RWPE2 (cell line): ENCODE data around the gene IL15.

Experiments
- ATAC-seq: fragments of 200-7000 bp; cut with Tn5 transposase; 3 replicates; pipeline ENCODE4 v1.9.1; 2021; ENCODE audit warnings: low read depth
- DNase-seq: peaks from one replicate; pipeline ENCODE4 v3.0.0-alpha.2; 2020; ENCODE audit warnings: low spot score
- H3K27ac ChIP-seq: fragments of 450-650 bp; 2 replicates; pipeline ENCODE4 v1.5.1; 2017; ENCODE audit warnings: mild to moderate bottlenecking; ENCODE audit not compliant: poor library complexity, severe bottlenecking
- H3K27me3 ChIP-seq: fragments of 250-450 bp; sonication (Bioruptor Pico); 2 replicates; pipeline ENCODE4 v1.5.1; 2021; ENCODE audit warnings: mild to moderate bottlenecking, moderate library complexity; ENCODE audit not compliant: insufficient read depth, poor library complexity, severe bottlenecking
- H3K36me3 ChIP-seq: fragments of 250-450 bp; sonication (Bioruptor Pico); 2 replicates; pipeline ENCODE4 v1.5.1; 2020; ENCODE audit warnings: low read depth, mild to moderate bottlenecking, moderate library complexity
- H3K4me1 ChIP-seq: fragments of 250-450 bp; sonication (Bioruptor Pico); 2 replicates; pipeline ENCODE4 v1.5.1; 2021; ENCODE audit warnings: mild to moderate bottlenecking, moderate library complexity; ENCODE audit not compliant: insufficient read depth, poor library complexity, severe bottlenecking
- H3K4me3 ChIP-seq: fragments of 250-450 bp; sonication (Bioruptor Pico); 2 replicates; pipeline ENCODE4 v1.5.1; 2021; ENCODE audit warnings: mild to moderate bottlenecking, moderate library complexity; ENCODE audit not compliant: severe bottlenecking
- H3K9me3 ChIP-seq: fragments of 250-450 bp; sonication (Bioruptor Pico); 2 replicates; pipeline ENCODE4 v1.5.1; 2021; ENCODE audit warnings: mild to moderate bottlenecking, moderate library complexity; ENCODE audit not compliant: severe bottlenecking
- TF ChIP-seq, protein P1 (sequence below): fragments of 450-650 bp; IDR thresholded peaks from one replicate; pipeline ENCODE4 v1.5.1; 2017; ENCODE audit warnings: mild to moderate bottlenecking, moderate library complexity; ENCODE audit not compliant: poor library complexity, severe bottlenecking

The IL15 gene

DNA sequence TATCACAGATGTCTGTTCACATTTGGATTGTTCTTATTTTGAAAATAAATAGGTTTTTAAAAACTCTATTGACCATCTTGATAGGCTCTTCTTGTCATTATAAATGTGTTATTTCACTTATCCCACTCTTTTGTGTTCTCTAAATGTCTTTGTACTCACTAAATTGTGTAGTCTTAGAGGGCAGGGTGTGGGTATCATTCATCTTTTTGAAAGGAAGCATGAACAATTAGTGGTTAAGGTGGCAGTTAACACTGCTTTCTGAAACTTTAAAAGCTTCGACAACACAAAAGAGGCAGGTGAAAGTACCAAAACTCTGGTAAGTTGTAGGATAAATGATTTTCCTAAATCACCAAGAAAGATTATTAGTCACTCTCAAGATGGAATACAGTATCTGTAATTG, 83.2 kb downstream of the IL15 start:
- Histone ChIP-seq H3K4me1 (no peaks in the 10 kb centered on the region), H3K36me3 (no peaks in the 10 kb centered on the region), H3K27ac (no peak overlapping the region), H3K27me3 (no peaks in the 10 kb centered on the region), H3K4me3 (no peak overlapping the region), H3K9me3 (no peaks in the 10 kb centered on the region)
- DNase-seq (no peak), ATAC-seq (no peak)
- TF ChIP-seq, protein P1, sequence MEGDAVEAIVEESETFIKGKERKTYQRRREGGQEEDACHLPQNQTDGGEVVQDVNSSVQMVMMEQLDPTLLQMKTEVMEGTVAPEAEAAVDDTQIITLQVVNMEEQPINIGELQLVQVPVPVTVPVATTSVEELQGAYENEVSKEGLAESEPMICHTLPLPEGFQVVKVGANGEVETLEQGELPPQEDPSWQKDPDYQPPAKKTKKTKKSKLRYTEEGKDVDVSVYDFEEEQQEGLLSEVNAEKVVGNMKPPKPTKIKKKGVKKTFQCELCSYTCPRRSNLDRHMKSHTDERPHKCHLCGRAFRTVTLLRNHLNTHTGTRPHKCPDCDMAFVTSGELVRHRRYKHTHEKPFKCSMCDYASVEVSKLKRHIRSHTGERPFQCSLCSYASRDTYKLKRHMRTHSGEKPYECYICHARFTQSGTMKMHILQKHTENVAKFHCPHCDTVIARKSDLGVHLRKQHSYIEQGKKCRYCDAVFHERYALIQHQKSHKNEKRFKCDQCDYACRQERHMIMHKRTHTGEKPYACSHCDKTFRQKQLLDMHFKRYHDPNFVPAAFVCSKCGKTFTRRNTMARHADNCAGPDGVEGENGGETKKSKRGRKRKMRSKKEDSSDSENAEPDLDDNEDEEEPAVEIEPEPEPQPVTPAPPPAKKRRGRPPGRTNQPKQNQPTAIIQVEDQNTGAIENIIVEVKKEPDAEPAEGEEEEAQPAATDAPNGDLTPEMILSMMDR = no peak

DNA sequence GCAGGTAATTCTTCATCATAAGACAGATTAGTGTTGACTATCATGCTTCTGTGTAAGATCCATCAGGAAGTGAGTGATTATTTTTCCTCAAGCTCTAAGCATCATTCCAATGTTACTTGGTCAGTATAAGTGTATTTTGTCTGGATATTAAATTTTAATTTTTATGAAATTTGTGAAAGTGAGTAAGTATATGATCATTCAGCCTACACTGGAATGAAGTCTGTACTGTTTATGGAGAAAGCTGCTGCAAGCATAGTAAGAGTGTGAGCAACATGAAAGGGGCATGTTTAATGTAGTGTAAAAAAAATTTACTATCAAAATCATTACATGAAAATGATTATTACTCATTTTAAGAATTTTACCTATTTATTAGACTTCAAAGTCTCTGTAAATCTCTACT, 84.8 kb downstream of the IL15 start:
- DNase-seq (no peak), ATAC-seq (no peak)
- Histone ChIP-seq H3K27ac (no peak overlapping the region), H3K36me3 (no peaks in the 10 kb centered on the region), H3K4me1 (no peaks in the 10 kb centered on the region), H3K4me3 (no peak overlapping the region), H3K27me3 (no peaks in the 10 kb centered on the region), H3K9me3 (no peaks in the 10 kb centered on the region)
- TF ChIP-seq, protein P1 = no peak

DNA sequence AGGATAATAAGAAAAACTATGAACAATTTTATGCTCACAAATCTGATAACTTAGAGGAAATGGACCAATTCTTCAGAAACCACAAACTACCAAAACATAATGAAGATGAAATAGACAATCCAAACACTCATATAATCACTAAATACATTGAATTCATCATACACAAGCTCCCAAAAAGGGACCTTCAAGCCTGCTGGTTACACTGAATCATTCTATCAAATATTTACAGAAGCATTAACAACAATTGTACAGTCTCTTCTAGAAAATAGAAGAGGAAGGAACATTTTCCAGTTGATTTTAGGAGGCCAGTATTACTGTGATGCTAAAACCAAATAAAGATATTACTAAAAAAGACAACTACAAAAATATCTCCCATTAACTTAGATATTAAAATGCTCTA, 88.3 kb downstream of the IL15 start:
- H3K4me1 ChIP-seq = no peaks in the 10 kb centered on the region
- H3K27me3 ChIP-seq = no peaks in the 10 kb centered on the region
- H3K4me3 ChIP-seq = no peak overlapping the region
- H3K36me3 ChIP-seq = no peaks in the 10 kb centered on the region
- ATAC-seq (no peak), DNase-seq (no peak)
- TF ChIP-seq, protein P1 = no peak
- H3K27ac ChIP-seq = no peak overlapping the region
- H3K9me3 ChIP-seq = no peaks in the 10 kb centered on the region

DNA sequence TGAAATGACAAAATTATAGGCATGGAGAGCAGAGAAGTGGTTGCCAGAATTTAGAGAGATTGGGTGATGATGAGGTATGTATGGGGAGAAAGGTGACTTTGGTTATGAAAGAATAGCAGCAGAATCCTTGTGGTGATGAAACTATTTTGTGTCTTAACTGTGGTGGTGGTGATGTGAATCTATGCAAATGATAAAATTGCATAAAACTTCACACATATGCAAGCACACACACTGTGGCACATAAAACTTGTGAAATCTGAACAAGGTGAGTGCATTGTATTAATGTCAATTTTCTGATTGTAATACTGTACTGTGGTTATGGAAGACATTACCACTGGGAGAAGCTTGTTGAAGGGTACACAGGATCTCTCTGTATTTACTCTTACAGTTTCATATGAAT, 91.0 kb downstream of the IL15 start:
- H3K27ac ChIP-seq = no peak overlapping the region
- no peaks in the 10 kb centered on the region for H3K9me3 ChIP-seq
- H3K36me3 ChIP-seq = no peaks in the 10 kb centered on the region
- ATAC-seq (no peak), DNase-seq (no peak)
- TF ChIP-seq, protein P1 = no peak
- H3K27me3 ChIP-seq = no peaks in the 10 kb centered on the region
- H3K4me3 ChIP-seq = no peak overlapping the region
- no peaks in the 10 kb centered on the region for H3K4me1 ChIP-seq

DNA sequence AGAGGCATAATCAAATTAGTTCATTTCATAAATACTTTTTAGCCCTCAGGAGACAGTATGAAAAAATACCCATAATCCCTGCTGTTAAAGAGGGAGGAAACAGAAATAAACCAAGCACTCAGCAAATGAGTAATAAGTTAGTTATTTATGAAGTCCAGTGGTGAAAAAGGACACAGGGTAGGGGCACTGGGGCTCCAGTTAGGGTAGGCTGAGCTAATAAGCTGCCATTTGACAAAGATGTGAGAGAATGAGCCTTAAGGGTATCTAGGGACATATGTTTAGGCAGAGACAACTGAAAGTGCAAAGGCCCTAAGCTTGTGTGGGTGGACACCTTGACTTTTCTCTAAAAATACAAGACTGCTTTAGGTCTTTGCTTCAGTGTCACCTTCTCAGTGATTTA, 94.4 kb downstream of the IL15 start:
- Histone ChIP-seq H3K27me3 (no peaks in the 10 kb centered on the region), H3K9me3 (no peaks in the 10 kb centered on the region), H3K27ac (no peak overlapping the region), H3K4me1 (no peaks in the 10 kb centered on the region), H3K36me3 (no peaks in the 10 kb centered on the region), H3K4me3 (no peak overlapping the region)
- TF ChIP-seq, protein P1 = no peak
- DNase-seq (no peak), ATAC-seq (no peak)
